GM10847 (cell line): Measurements from ENCODE around the gene HIGD2A.

ENCODE experiments used
- POLR2A ChIP-seq: IDR thresholded peaks from 2 replicates; pipeline ENCODE4 v1.6.1; 2011; ENCODE audit not compliant: insufficient read length; ENCODE audit errors: extremely low read depth

The HIGD2A gene

DNA sequence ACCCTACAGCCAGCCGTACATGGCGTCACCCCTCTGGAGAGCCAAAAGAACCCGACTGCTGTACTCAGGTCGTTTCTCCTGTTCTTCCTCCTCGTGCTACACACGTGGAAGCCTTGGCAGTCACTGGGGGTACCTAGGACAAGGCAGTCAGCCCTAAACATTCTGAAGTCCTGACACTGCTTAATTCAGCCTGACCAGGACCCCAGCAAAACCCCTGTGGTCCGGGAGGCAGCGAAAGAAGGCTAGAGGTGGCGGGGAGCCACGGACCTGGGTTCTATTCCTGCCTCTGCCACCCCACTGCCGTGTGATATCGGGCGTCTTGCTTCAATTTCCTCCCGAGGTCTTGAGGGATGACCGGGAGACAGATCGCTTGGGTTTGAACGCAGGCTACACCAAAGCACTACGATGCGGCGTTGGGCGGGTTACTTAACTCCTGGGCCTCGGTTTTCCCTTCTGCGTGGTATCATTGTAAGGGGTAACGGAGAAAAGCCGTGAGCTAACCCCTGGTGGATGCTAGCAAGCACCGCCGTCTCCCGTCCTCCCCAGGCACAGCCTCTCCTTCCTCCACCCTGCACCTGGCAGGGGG, 23.7 kb upstream of the HIGD2A start:
- peak; percentile 25 for TF ChIP-seq POLR2A

GRCh38 chr5:176365351-176366231, 23.0 kb upstream of the HIGD2A start, which contains the start of gene ARL10:
Gene ARL10, plus strand, starts transcription at chr5:176365487. Its CDS starts 77 bp downstream, at chr5:176365564.
- TF ChIP-seq POLR2A = peak; percentile 16

DNA sequence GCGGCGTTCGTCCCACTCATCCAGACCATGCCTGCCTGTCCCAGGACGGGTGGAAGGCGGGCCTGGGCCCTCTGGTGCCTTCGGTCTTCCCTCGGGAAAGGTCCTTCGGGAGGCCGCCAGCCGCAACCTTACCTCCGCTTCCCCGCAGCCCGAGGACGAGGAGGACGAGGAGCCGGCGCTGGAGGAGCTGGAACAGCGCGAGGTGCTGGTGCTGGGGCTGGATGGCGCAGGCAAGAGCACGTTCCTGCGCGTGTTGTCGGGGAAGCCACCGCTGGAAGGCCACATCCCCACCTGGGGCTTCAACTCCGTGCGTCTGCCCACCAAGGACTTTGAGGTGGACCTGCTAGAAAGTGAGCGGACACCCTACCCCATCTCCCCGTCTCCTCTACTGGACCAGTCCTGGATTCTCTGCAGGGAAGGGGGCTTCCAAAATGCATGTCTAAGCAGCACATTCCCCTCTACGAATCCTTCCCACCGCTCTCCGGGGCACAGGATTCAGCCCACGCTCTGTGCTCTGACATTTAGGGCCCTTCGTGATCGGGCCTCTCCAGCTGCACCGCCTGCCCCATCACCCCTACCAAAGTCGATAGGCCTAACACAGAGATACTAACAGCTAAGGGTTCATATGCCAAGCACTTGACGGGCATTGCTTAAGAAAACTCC, 22.2 kb upstream of the HIGD2A start:
- no peak for TF ChIP-seq POLR2A

GRCh38 chr5:176368726-176369125, 19.8 kb upstream of the HIGD2A start:
- no peak for TF ChIP-seq POLR2A

DNA sequence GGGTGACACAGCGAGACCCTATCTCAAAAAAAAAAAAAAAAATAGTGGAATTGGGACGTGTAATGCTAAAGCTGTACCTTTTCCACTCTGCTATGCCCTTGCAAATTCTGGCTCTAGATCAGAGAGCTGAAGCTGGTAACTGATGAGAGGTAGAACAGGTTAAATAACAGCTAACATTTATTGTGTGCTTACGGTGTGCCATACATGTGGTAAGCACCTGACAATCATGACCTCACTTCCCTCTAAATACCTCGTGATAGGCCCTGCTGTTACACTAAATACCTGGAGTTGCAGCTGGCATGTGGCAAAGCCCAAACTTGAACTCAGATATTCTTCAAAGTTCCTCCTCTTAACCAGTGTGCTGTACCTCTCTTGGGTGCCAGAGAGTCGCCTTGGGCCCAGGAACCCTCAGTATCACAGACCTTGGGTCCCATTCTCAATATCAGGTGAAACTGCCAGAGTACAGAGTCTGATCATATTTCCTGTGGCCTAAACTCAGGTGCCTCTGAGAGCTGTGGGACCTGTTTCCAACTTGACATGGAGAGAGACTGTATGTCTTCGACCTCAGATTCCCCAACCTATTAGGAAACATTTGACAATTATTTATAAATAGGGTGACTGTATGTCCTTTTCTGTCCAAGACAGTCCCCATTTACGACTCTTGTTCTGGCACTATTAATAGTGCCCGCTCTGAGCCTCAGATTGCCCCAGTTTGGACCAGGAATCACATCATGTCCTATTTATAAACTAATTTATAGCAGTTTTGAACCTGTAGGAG, 18.4 kb upstream of the HIGD2A start:
- TF ChIP-seq POLR2A = no peak

DNA sequence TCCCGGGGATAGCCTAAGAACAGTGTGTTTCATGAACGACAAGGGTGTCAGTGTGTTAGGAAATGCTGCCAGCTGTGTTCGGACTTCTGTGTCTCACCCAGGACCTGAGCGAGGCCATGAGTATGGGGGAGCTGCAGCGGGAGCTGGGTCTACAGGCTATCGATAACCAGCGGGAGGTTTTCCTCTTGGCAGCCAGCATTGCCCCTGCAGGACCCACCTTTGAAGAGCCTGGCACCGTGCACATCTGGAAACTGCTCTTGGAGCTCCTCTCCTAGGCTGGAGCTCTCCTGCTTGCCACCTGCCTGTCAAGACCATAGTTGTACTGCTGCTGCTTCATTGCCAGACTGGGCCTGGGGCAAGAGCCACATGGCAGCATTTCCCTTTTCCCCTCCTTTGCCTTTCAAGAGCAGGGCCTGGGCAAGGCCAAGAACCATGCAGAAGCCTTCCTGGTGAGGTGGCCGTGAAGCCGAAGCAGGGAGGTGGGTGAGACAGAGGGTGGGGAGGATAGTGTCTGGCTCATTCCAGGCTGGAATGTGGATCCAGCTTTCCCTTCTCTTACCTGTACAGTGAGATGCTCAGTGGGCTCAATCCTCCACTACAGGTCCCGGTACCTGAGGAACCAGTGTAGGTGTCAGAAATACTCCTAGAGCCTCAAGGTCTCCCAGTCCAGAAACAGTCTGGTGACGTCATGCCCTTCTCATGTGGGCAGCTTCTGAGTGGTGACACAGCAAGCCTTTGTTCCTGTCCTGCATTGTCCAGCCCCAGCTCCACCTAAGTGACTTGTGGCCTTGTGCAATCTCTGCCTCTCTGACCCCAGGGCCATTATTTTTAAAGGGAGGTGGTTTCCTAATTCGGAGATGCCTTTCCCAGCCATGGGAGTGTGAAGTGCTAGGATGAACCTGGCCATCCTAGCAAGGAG, 16.7 kb upstream of the HIGD2A start:
- no peak for TF ChIP-seq POLR2A

DNA sequence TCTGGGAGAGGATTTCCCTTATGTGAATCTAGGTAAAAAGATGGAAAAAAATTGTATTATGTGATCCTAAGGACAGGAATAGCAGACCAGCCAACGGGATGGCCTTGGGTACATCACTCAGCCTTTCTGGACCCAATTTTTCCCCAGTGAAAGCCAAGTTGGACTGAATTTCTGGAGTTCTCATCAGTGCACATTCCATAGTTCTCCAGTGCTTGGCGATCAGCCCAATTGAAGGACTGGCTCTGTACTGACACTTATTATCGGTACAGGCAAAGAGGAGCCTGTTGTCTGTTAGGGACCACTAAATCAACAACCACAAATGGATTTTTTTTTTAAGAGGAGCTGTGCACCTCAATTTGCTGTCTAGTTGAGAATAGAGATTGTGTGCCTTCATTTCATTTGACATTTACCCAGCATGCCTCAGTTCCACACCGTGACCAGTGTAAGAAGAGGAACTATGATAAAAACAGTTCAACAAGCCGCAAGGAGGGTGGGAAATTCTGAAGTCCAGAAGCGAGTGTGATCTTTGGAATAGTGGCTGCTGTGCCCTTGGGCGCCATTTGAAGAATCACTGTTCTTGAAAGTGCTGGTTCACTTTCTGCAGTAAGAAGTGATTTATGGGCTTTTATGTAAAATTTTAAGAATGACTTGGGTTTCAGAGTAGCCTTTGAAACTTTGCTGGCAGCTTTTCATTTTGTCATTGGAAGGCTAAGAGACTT, 15.3 kb upstream of the HIGD2A start:
- TF ChIP-seq POLR2A = no peak

DNA sequence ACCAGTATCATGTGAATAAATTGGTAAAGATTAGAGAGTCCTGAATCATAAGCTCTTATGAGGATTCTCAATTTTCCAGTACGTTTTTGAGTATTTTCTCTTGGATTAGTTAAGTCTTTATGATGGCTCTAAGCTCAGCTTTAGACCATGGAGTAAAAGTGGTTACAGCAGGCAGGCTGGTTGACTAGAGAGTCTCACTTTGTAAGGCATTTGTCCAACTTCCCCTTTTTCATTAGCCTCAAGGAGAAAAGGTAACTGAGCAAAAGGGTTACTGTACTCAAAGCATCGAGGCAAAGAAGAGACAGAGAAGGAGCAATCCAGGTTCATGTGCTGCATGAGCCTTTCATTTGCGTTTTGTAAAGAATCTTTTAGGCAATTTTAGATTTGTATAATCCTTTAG, 8.7 kb upstream of the HIGD2A start:
- no peak for TF ChIP-seq POLR2A

DNA sequence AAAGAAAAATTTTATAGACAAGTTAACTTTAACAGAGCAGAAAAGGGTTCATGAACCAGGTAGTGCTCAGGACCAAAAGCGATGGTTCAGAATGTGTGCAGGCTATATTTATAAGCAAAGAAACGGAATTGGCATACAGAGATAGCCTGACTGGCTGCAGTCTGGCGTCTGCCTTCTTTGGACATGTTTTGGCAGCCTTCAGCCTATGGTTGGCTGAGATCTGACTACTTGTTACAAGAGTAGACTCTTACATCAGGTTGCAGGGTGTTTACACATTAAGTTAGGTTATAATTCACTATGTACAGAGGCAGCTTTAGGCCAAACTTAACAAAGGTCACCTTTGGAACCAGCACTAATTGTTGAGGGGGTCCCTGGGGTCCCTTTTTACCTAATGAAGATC, 7.1 kb upstream of the HIGD2A start:
- TF ChIP-seq POLR2A = no peak

GRCh38 chr5:176381979-176382378, 6.6 kb upstream of the HIGD2A start:
- no peak for TF ChIP-seq POLR2A

DNA sequence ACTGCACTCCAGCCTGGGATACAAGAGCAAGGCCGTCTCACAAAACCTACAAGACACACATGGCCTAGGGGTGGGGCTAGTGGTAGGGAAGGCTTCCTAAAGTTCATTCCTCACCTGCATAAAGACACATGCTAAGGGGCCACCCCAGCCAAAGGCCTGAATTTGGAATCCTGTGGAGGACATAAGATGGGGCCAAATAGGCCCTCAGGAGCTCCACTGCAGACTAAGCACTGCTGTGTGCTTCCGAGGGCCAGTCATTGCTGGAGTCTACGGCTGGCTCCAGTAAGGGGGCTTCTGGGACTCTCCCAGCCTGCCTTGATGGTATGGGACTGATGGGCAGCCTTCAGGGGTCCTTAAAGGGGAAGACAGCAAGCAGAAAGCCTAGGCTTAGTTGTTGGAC, 5.8 kb upstream of the HIGD2A start:
- TF ChIP-seq POLR2A = no peak

DNA sequence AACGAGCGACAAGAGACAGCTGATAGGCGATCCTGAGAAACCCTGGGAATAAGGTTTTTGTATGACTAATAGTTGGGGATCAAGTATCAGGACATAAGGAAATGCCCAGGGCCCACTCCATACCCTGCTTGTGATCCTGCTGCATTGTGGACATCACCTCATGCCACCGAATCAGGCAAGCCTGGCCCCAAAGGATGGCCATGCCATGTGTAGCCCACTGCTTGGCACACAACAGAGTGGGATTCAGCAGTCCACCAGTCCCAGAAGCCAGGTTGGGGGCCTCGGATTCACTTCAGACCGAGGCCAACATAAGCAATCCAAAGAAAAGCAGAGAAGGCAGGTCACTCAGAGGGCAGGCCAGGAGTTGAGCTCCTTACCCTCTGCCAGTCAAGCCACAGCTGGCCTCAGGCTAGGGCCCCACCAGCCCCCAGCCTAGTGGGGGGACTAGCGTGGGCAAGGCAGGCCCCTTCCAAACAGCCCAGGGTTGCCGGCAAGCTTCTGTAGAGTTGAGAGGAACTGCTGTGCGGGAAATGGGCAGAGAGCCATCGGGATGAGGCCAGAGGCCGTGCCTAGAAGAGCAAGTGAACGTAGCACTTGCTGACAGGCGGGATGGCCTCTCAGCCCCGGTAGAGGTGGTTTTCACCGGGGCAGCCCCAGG, 5.2 kb upstream of the HIGD2A start:
- TF ChIP-seq POLR2A = no peak

DNA sequence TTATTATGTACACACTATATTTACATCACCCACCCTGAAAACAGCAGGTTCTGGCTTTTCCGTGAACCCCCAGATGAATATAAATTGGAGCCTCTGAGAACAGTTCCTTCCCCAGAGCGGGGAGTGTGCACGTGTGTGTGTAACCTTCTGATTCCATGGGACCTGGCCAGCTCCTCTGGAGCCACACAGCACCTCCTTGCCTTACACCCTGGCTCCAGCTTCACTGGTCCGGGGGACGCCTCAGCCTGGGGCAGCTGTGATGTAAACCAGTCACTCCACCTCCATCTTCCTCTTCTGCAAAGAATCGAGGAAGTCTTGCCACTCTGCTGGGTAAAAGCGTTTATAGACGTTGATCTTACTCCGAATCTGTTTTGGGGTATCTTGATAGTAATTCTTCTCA, 4.6 kb upstream of the HIGD2A start:
- TF ChIP-seq POLR2A = no peak

DNA sequence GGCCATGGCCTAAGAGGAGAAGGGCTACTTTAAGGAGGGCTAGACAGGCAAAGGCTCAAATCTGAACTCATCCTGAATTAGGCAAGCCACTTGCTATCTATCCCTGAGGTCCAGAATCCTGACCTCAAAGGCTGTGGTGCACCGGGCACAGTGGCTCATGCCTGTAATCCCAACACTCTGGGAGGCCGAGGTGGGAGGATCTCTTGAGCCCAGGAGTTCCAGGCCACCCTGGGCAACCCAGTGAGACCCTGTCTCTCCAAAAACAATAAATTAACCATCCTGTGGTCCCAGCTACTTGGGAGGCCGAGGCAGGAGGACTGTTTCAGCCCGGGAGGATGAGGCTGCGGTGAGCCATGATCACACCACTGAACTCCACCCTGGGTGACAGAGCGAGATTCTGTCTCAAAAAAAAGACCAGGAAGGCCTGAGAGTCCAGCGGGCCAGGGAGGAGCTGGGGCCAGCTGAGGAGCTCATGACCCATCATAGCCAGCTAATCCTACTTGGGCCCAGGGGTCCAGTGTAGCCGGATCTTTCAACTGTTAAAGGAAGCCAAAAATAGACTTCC, 4.1 kb upstream of the HIGD2A start:
- TF ChIP-seq POLR2A = no peak
